Measurements from ENCODE around the gene SIM1.

The SIM1 gene

GRCh38 chr6:100432136-100432535 is 32.6 kb downstream of the SIM1 start:
- H3K27ac Mint-ChIP-seq, result no peak overlapping the region
- ATAC-seq, result no peak
- no peak overlapping the region for H3K4me3 Mint-ChIP-seq

GRCh38 chr6:100430962-100431361 is 33.8 kb downstream of the SIM1 start:
- no peaks in the 10 kb centered on the region for H3K4me1 Mint-ChIP-seq
- no peaks in the 10 kb centered on the region for H3K9me3 Mint-ChIP-seq
- H3K4me3 Mint-ChIP-seq, result no peak overlapping the region
- ATAC-seq (no peak), DNase-seq (no peak)
- H3K27ac Mint-ChIP-seq, result no peak overlapping the region
- peaks cover 12% of the 10 kb centered on the region for H3K27me3 Mint-ChIP-seq
- no peaks in the 10 kb centered on the region for H3K36me3 Mint-ChIP-seq (ENCODE audit: low read depth)

More at GRCh38 chr6:100432136-100432535, 32.6 kb downstream of the SIM1 start:
- Mint-ChIP-seq H3K36me3 (ENCODE audit: low read depth) (no peaks in the 10 kb centered on the region), H3K27me3 (peaks cover 15% of the 10 kb centered on the region), H3K4me1 (no peaks in the 10 kb centered on the region), H3K9me3 (no peaks in the 10 kb centered on the region)
- DNase-seq, result no peak

GRCh38 chr6:100427452-100427851 is 37.3 kb downstream of the SIM1 start:
- H3K4me3 Mint-ChIP-seq, result no peak overlapping the region
- H3K27ac Mint-ChIP-seq, result no peak overlapping the region
- peaks cover 2% of the 10 kb centered on the region for H3K27me3 Mint-ChIP-seq
- no peaks in the 10 kb centered on the region for H3K36me3 Mint-ChIP-seq (ENCODE audit: low read depth)
- DNase-seq (no peak), ATAC-seq (no peak)
- no peaks in the 10 kb centered on the region for H3K9me3 Mint-ChIP-seq
- H3K4me1 Mint-ChIP-seq, result no peaks in the 10 kb centered on the region

- H3K36me3 Mint-ChIP-seq (ENCODE audit: low read depth), result no peaks in the 10 kb centered on the region
- no peak for DNase-seq
Observed at GRCh38 chr6:100426744-100427338, 37.9 kb downstream of the SIM1 start.

GRCh38 chr6:100426241-100426640 is 38.5 kb downstream of the SIM1 start:
- ATAC-seq (no peak), DNase-seq (no peak)
- no peaks in the 10 kb centered on the region for H3K36me3 Mint-ChIP-seq (ENCODE audit: low read depth)
- no peak overlapping the region for H3K4me3 Mint-ChIP-seq
- H3K9me3 Mint-ChIP-seq, result no peaks in the 10 kb centered on the region
- no peaks in the 10 kb centered on the region for H3K4me1 Mint-ChIP-seq
- H3K27me3 Mint-ChIP-seq, result peaks cover 2% of the 10 kb centered on the region
- no peak overlapping the region for H3K27ac Mint-ChIP-seq

More at GRCh38 chr6:100426744-100427338, 37.9 kb downstream of the SIM1 start:
- H3K4me1 Mint-ChIP-seq, result no peaks in the 10 kb centered on the region
- H3K27me3 Mint-ChIP-seq, result peaks cover 2% of the 10 kb centered on the region
- H3K9me3 Mint-ChIP-seq, result no peaks in the 10 kb centered on the region
- ATAC-seq, result no peak
- H3K4me3 Mint-ChIP-seq, result no peak overlapping the region
- H3K27ac Mint-ChIP-seq, result no peak overlapping the region

- H3K9me3 Mint-ChIP-seq, result no peaks in the 10 kb centered on the region
- no peaks in the 10 kb centered on the region for H3K4me1 Mint-ChIP-seq
- no peaks in the 10 kb centered on the region for H3K36me3 Mint-ChIP-seq (ENCODE audit: low read depth)
- H3K27ac Mint-ChIP-seq, result no peak overlapping the region
- no peak for ATAC-seq
- DNase-seq, result no peak
- H3K27me3 Mint-ChIP-seq, result no peaks in the 10 kb centered on the region
- H3K4me3 Mint-ChIP-seq, result no peak overlapping the region
Observed at GRCh38 chr6:100420711-100421110, 44.0 kb downstream of the SIM1 start.

- no peaks in the 10 kb centered on the region for H3K36me3 Mint-ChIP-seq (ENCODE audit: low read depth)
- no peaks in the 10 kb centered on the region for H3K4me1 Mint-ChIP-seq
- ATAC-seq, result no peak
- H3K27me3 Mint-ChIP-seq, result no peaks in the 10 kb centered on the region
- DNase-seq, result no peak
- H3K4me3 Mint-ChIP-seq, result no peak overlapping the region
- H3K27ac Mint-ChIP-seq, result no peak overlapping the region
- no peaks in the 10 kb centered on the region for H3K9me3 Mint-ChIP-seq
Observed at GRCh38 chr6:100417036-100417435, 47.7 kb downstream of the SIM1 start.

GRCh38 chr6:100415768-100416167 is 49.0 kb downstream of the SIM1 start:
- H3K27ac Mint-ChIP-seq, result no peak overlapping the region
- H3K27me3 Mint-ChIP-seq, result peaks cover 8% of the 10 kb centered on the region
- H3K4me1 Mint-ChIP-seq, result no peaks in the 10 kb centered on the region
- DNase-seq (no peak), ATAC-seq (no peak)
- H3K36me3 Mint-ChIP-seq (ENCODE audit: low read depth), result no peaks in the 10 kb centered on the region
- H3K4me3 Mint-ChIP-seq, result no peak overlapping the region
- H3K9me3 Mint-ChIP-seq, result no peaks in the 10 kb centered on the region

GRCh38 chr6:100412872-100413271 is 51.8 kb downstream of the SIM1 start:
- peaks cover 17% of the 10 kb centered on the region for H3K27me3 Mint-ChIP-seq
- H3K36me3 Mint-ChIP-seq (ENCODE audit: low read depth), result no peaks in the 10 kb centered on the region
- H3K4me1 Mint-ChIP-seq, result no peaks in the 10 kb centered on the region
- no peak for ATAC-seq
- H3K9me3 Mint-ChIP-seq, result no peaks in the 10 kb centered on the region
- no peak overlapping the region for H3K27ac Mint-ChIP-seq
- no peak overlapping the region for H3K4me3 Mint-ChIP-seq
- DNase-seq, result no peak

GRCh38 chr6:100404051-100404450 is 60.7 kb downstream of the SIM1 start:
- H3K27me3 Mint-ChIP-seq, result peaks cover 4% of the 10 kb centered on the region
- DNase-seq (no peak), ATAC-seq (no peak)
- no peaks in the 10 kb centered on the region for H3K4me1 Mint-ChIP-seq
- no peaks in the 10 kb centered on the region for H3K9me3 Mint-ChIP-seq
- H3K36me3 Mint-ChIP-seq (ENCODE audit: low read depth), result no peaks in the 10 kb centered on the region
- no peak overlapping the region for H3K4me3 Mint-ChIP-seq
- no peak overlapping the region for H3K27ac Mint-ChIP-seq

GRCh38 chr6:100393493-100393892 is 71.2 kb downstream of the SIM1 start:
- Mint-ChIP-seq H3K36me3 (ENCODE audit: low read depth) (no peaks in the 10 kb centered on the region), H3K27me3 (peaks cover 3% of the 10 kb centered on the region), H3K4me3 (no peak overlapping the region), H3K4me1 (no peaks in the 10 kb centered on the region), H3K9me3 (no peaks in the 10 kb centered on the region), H3K27ac (no peak overlapping the region)
- ATAC-seq (no peak), DNase-seq (no peak)

- no peak for ATAC-seq
- Mint-ChIP-seq H3K27ac (no peak overlapping the region), H3K4me1 (no peaks in the 10 kb centered on the region), H3K27me3 (no peaks in the 10 kb centered on the region), H3K4me3 (no peak overlapping the region), H3K36me3 (ENCODE audit: low read depth) (no peaks in the 10 kb centered on the region), H3K9me3 (no peaks in the 10 kb centered on the region)
- DNase-seq, result no peak
Observed at GRCh38 chr6:100392423-100392822, 72.3 kb downstream of the SIM1 start.

- ATAC-seq, result no peak
- H3K9me3 Mint-ChIP-seq, result no peaks in the 10 kb centered on the region
Observed at GRCh38 chr6:100388868-100389519, 75.7 kb downstream of the SIM1 start.

GRCh38 chr6:100382767-100383195 is 81.9 kb downstream of the SIM1 start:
- no peaks in the 10 kb centered on the region for H3K36me3 Mint-ChIP-seq (ENCODE audit: low read depth)
- no peak overlapping the region for H3K4me3 Mint-ChIP-seq
- no peaks in the 10 kb centered on the region for H3K9me3 Mint-ChIP-seq
- no peaks in the 10 kb centered on the region for H3K4me1 Mint-ChIP-seq
- DNase-seq, result no peak
- peaks cover 2% of the 10 kb centered on the region for H3K27me3 Mint-ChIP-seq
- no peak for ATAC-seq
- no peak overlapping the region for H3K27ac Mint-ChIP-seq

More at GRCh38 chr6:100388868-100389519, 75.7 kb downstream of the SIM1 start:
- no peak overlapping the region for H3K4me3 Mint-ChIP-seq
- H3K27ac Mint-ChIP-seq, result no peak overlapping the region
- DNase-seq, result no peak
- H3K4me1 Mint-ChIP-seq, result no peaks in the 10 kb centered on the region
- H3K27me3 Mint-ChIP-seq, result peaks cover 2% of the 10 kb centered on the region
- H3K36me3 Mint-ChIP-seq (ENCODE audit: low read depth), result no peaks in the 10 kb centered on the region

- Mint-ChIP-seq H3K9me3 (no peaks in the 10 kb centered on the region), H3K27ac (no peak overlapping the region), H3K36me3 (ENCODE audit: low read depth) (no peaks in the 10 kb centered on the region), H3K4me1 (no peaks in the 10 kb centered on the region), H3K27me3 (peaks cover 2% of the 10 kb centered on the region), H3K4me3 (no peak overlapping the region)
- DNase-seq, result no peak
- ATAC-seq, result no peak
Observed at GRCh38 chr6:100382031-100382430, 82.7 kb downstream of the SIM1 start.
